Erythroblast (primary cell): ENCODE measurements around the gene MEGF8.
"Not testable (repeated sequence)": the region's sequence is repeated elsewhere in the genome, so short reads cannot be mapped to it uniquely, and the experiment has no call there.

ENCODE experiments used
- DNase-seq, 2 experiments: peaks; one replicate each; lab custom pipeline; 2025; lab: John Stamatoyannopoulos, UW
- GATA1 ChIP-seq: IDR thresholded peaks from 2 replicates; pipeline ENCODE4 v1.6.1; 2011; ENCODE audit warnings: low read depth, mild to moderate bottlenecking, control low read depth, low read length, moderate library complexity
- POLR2A ChIP-seq: IDR thresholded peaks from 2 replicates; pipeline ENCODE4 v1.6.1; 2011; ENCODE audit warnings: mild to moderate bottlenecking, low read length

The MEGF8 gene

GRCh38 chr19:42324655-42325307 lies 654 bp upstream of the MEGF8 start:
- no peak for DNase-seq
- TF ChIP-seq GATA1 (no peak), POLR2A (no peak)

GRCh38 chr19:42325896-42326771 lies 699 bp downstream of the MEGF8 start:
- peak; percentile 48 to 54 for DNase-seq
- TF ChIP-seq GATA1 (no peak), POLR2A (no peak)

- TF ChIP-seq POLR2A (no peak), GATA1 (no peak)
Measured at GRCh38 chr19:42326969-42327368, 1.5 kb downstream of the MEGF8 start.

GRCh38 chr19:42327381-42327780 lies 1.9 kb downstream of the MEGF8 start:
- no peak for DNase-seq

More at GRCh38 chr19:42326969-42327368, 1.5 kb downstream of the MEGF8 start:
- DNase-seq, result no peak

GRCh38 chr19:42328106-42328505 lies 2.7 kb downstream of the MEGF8 start:
- TF ChIP-seq GATA1, result no peak
- TF ChIP-seq POLR2A, result no peak

More at GRCh38 chr19:42327381-42327780, 1.9 kb downstream of the MEGF8 start:
- TF ChIP-seq GATA1 (no peak), POLR2A (no peak)

GRCh38 chr19:42328854-42329253 lies 3.4 kb downstream of the MEGF8 start:
- no peak for DNase-seq
- TF ChIP-seq GATA1 (no peak), POLR2A (no peak)

More at GRCh38 chr19:42328106-42328505, 2.7 kb downstream of the MEGF8 start:
- no peak for DNase-seq

- TF ChIP-seq GATA1 (no peak), POLR2A (no peak)
- no peak for DNase-seq
Measured at GRCh38 chr19:42330241-42330711, 4.8 kb downstream of the MEGF8 start.

GRCh38 chr19:42331333-42331732 lies 5.9 kb downstream of the MEGF8 start:
- not testable (repeated sequence) for DNase-seq

GRCh38 chr19:42332059-42332458 lies 6.6 kb downstream of the MEGF8 start:
- DNase-seq, result no peak

GRCh38 chr19:42333018-42333417 lies 7.6 kb downstream of the MEGF8 start:
- TF ChIP-seq GATA1 (no peak), POLR2A (no peak)
- no peak for DNase-seq

More at GRCh38 chr19:42332059-42332458, 6.6 kb downstream of the MEGF8 start:
- TF ChIP-seq POLR2A (no peak), GATA1 (no peak)

GRCh38 chr19:42333975-42334696 lies 8.7 kb downstream of the MEGF8 start:
- TF ChIP-seq POLR2A, result no peak
- no peak for TF ChIP-seq GATA1
- no peak for DNase-seq

- TF ChIP-seq POLR2A, result no peak
- TF ChIP-seq GATA1, result no peak
- DNase-seq, result no peak
Measured at GRCh38 chr19:42334697-42335373, 9.4 kb downstream of the MEGF8 start.

GRCh38 chr19:42335374-42335936 lies 10.0 kb downstream of the MEGF8 start:
- DNase-seq, result no peak
- TF ChIP-seq GATA1, result no peak
- TF ChIP-seq POLR2A, result no peak

GRCh38 chr19:42335971-42336370 lies 10.5 kb downstream of the MEGF8 start:
- TF ChIP-seq POLR2A (no peak), GATA1 (no peak)

GRCh38 chr19:42339126-42339860 lies 13.9 kb downstream of the MEGF8 start:
- DNase-seq, result not testable (repeated sequence)

More at GRCh38 chr19:42335971-42336370, 10.5 kb downstream of the MEGF8 start:
- no peak for DNase-seq

GRCh38 chr19:42339922-42340321 lies 14.5 kb downstream of the MEGF8 start:
- not testable (repeated sequence) for DNase-seq
